Myocyte (in vitro differentiated cells): Measurements from ENCODE around the gene TTLL13. TPM values are rescaled to one million over a fixed set of nuclear protein-coding genes. Genes with fewer than 3 reads are reported as not detected.
A peak's percentile ranks its signal among the peaks of the same experiment; 100 is the strongest.
"Not testable (repeated sequence)": the region's sequence is repeated elsewhere in the genome, so short reads cannot be mapped to it uniquely, and the experiment has no call there.

ENCODE experiments used
- DNase-seq: peaks from one replicate; pipeline ENCODE4 v3.0.0-alpha.2; 2012; ENCODE audit warnings: low read depth
- total RNA-seq: library from RNA; depleted of rRNA; stranded (reverse); fragments of >200 nt; gene quantifications from 2 replicates; pipeline ENCODE4 v1.2.3, GENCODE V29; 2014

TTLL13 gene
- total RNA-seq, 1 donor from 2014 or later, result 0.08 TPM

GRCh38 chr15:90271459-90272166 lies 22.3 kb downstream of the TTLL13 start:
- no peak for DNase-seq

GRCh38 chr15:90278467-90278866 lies 29.1 kb downstream of the TTLL13 start:
- not testable (repeated sequence) for DNase-seq

- DNase-seq, result not testable (repeated sequence)
Observed at GRCh38 chr15:90280743-90281142, 31.4 kb downstream of the TTLL13 start.

DNA sequence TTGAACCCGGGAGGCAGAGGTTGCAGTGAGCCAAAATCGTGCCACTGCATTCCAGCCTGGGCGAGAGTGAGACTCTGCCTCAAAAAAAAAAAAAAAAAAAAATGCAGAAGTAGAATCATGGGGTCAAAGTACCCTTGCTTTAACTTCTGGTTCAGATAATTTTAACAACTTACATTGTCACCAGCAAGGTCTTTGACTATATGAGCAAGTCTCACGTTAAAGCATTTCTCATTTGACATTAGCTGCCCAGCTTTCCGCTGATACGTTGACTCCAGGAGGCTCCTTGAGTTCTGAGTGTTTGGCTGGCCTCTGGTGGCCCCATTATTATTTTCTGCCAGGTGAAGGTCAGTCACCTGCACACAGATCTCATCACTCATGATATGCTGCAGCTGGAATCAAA lies 32.3 kb downstream of the TTLL13 start:
- DNase-seq, result not testable (repeated sequence)

GRCh38 chr15:90286678-90287077 lies 37.3 kb downstream of the TTLL13 start:
- DNase-seq, result peak; percentile 36

DNA sequence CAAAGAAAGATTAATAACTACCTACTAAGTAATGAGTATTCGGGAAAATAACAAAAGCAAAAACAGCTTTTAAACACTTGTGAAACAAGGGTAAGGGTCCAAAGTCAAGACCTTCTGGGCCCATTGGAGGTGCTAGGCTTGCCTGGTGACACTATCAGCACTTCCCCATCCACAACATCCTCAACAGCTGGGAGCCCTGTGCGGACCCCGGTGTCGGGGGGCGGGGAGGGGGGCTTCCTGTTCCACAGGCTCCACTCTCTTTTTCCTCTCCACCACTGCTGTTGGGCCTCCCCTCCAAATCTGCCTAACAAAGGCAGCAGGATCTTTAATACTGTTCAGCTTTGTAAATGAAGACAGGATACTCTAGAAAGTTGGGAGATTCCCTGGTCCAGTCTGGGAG lies 37.7 kb downstream of the TTLL13 start:
- DNase-seq, result no peak

GRCh38 chr15:90287946-90288345 lies 38.6 kb downstream of the TTLL13 start:
- no peak for DNase-seq

- peak; percentile 11 for DNase-seq
Observed at GRCh38 chr15:90291679-90292356, 42.5 kb downstream of the TTLL13 start.

GRCh38 chr15:90293040-90293810 lies 43.9 kb downstream of the TTLL13 start:
- DNase-seq, result peak; percentile 69

DNA sequence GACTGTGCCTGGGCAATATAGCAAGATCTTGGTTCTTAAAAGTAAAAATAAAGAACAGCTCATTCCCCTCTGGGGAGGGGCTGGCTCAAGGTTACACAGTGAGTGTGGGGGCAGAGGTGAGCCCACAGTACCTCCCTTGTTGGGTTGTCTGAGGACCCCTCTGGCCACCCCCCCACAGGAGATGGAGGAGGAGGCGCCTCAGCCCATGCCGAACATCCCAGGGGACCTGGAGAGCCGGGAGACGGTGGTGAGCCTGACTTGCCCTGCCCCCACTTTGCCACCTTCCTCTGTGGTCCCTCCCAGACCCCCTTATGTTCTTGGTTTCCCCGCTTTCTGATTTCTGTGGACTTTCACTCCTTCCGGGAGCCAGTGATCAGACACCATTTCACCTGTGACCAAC lies 44.8 kb downstream of the TTLL13 start:
- no peak for DNase-seq

GRCh38 chr15:90294601-90295269 lies 45.4 kb downstream of the TTLL13 start:
- DNase-seq, result no peak

GRCh38 chr15:90295270-90295648 lies 45.9 kb downstream of the TTLL13 start:
- no peak for DNase-seq

GRCh38 chr15:90296316-90296884 lies 47.0 kb downstream of the TTLL13 start:
- DNase-seq, result not testable (repeated sequence)

DNA sequence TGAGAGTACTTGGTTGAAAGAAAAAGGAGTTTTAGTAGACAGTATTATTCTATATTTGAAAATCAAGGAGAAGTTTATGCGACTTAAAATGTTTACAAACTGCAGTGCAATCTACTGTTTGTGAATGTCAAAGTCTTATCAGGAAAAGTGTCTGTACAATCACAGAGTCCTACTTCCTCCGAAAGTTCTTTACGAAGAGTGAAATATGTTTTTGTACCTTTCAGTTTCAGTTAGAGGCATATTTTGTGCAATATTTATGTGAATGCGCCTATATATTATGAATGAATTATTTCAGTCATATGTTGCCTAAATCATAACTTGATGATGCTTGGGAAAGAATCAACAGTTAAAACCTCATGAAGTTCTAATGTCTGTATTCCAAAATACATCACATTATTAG lies 47.7 kb downstream of the TTLL13 start:
- DNase-seq, result no peak

- no peak for DNase-seq
Observed at GRCh38 chr15:90300541-90300940, 51.2 kb downstream of the TTLL13 start.

GRCh38 chr15:90300988-90301706 lies 51.8 kb downstream of the TTLL13 start:
- peak; percentile 36 for DNase-seq

- DNase-seq, result no peak
Observed at GRCh38 chr15:90301707-90302300, 52.4 kb downstream of the TTLL13 start.

GRCh38 chr15:90305355-90305754 lies 56.0 kb downstream of the TTLL13 start:
- DNase-seq, result not testable (repeated sequence)

GRCh38 chr15:90305932-90306331 lies 56.6 kb downstream of the TTLL13 start:
- no peak for DNase-seq

DNA sequence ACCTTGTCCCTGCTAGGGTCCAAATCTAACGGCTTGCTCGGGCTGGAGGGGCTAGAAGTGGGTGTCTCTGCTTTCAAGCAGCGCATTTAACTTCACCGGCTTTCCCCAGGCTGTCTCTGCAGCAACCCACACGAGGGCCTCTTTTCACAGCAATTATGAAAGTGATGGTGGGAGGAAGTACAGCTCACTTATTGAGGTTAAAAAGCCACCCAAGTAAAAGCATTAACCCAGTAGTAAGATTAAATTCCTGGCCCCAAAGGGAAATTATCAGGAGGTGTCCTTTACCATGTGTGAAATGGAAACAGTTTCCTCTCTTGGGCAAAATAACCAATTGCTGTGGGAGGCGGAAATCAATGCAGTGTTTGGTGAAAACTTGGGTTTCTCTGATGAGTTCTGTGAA lies 57.2 kb downstream of the TTLL13 start:
- no peak for DNase-seq
